Muscle layer of colon (tissue), 2 donors: ENCODE measurements around the gene LYST.
"Not testable (repeated sequence)": the region's sequence is repeated elsewhere in the genome, so short reads cannot be mapped to it uniquely, and the experiment has no call there.

ENCODE experiments used
- H3K27ac ChIP-seq: one replicate; pipeline ENCODE4 v1.7.0; 2013; ENCODE audit warnings: low read depth, mild to moderate bottlenecking, low read length, moderate library complexity
- H3K27me3 ChIP-seq, 2 donors: one replicate each; pipeline ENCODE4 v1.7.0; 2013; ENCODE audit warnings: low read length in 2 of 2, mild to moderate bottlenecking in 2 of 2; ENCODE audit not compliant: insufficient read depth in 2 of 2, control insufficient read depth in 1 of 2
- H3K36me3 ChIP-seq: one replicate; pipeline ENCODE4 v1.7.0; 2013; ENCODE audit warnings: mild to moderate bottlenecking, low read length; ENCODE audit not compliant: insufficient read depth
- H3K4me1 ChIP-seq: one replicate; pipeline ENCODE4 v1.7.0; 2013; ENCODE audit warnings: mild to moderate bottlenecking, low read length; ENCODE audit not compliant: insufficient read depth
- H3K4me3 ChIP-seq, 2 donors: one replicate each; pipeline ENCODE4 v1.7.0; 2013; ENCODE audit warnings: low read length in 2 of 2, low read depth in 1 of 2, mild to moderate bottlenecking in 1 of 2, moderate library complexity in 1 of 2
- H3K9ac ChIP-seq: one replicate; pipeline ENCODE4 v1.7.0; 2013; ENCODE audit warnings: low read length
- H3K9me3 ChIP-seq: one replicate; pipeline ENCODE4 v1.7.0; 2013; ENCODE audit warnings: mild to moderate bottlenecking, low read length
- donor health status: abdominal sarcoma.
- donor health status: Adenocarcinoma of cecum.

The LYST gene

DNA sequence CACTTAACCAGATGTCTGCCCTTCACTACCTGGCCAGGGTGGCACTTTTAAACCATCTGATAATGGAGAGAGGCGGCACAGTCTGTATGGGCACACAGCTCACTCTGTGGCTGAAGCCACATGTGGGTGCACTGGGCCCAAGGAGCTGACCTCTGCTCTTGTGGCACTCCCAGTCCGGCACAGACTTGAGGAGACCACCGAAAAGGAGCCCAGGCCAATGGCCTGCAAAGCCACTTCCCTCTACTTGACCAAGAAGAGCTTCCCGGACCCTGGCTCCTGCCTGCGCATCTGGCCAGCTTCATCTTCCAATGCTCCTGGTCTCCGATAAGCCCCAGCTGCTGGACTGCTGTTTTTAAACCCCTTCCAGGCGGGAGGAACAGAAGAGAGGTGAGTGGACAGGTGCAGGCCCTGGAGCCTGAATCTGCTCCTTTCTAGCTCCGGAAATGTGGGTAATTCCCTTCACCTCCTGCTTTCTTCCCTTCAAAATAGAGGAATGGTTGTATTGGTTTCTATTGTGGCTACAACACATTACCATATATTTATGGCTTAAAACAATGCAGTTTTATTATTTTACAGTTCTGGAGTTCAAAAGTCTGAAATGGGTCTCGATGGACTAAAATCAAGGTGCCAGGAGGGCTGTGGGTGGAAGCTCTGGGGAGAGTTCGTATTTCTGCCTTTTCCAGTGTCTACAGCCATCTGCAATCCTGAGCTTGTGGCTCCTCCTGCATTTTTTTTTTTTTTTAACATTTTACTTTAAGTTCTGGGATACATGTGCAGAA, 228.8 kb downstream of the LYST start:
- Histone ChIP-seq H3K9me3 (no peaks in the 10 kb centered on the region), H3K36me3 (no peaks in the 10 kb centered on the region), H3K9ac (no peak overlapping the region), H3K4me3 (no peak overlapping the region), H3K27me3 (no peaks in the 10 kb centered on the region), H3K27ac (no peak overlapping the region), H3K4me1 (no peaks in the 10 kb centered on the region)

DNA sequence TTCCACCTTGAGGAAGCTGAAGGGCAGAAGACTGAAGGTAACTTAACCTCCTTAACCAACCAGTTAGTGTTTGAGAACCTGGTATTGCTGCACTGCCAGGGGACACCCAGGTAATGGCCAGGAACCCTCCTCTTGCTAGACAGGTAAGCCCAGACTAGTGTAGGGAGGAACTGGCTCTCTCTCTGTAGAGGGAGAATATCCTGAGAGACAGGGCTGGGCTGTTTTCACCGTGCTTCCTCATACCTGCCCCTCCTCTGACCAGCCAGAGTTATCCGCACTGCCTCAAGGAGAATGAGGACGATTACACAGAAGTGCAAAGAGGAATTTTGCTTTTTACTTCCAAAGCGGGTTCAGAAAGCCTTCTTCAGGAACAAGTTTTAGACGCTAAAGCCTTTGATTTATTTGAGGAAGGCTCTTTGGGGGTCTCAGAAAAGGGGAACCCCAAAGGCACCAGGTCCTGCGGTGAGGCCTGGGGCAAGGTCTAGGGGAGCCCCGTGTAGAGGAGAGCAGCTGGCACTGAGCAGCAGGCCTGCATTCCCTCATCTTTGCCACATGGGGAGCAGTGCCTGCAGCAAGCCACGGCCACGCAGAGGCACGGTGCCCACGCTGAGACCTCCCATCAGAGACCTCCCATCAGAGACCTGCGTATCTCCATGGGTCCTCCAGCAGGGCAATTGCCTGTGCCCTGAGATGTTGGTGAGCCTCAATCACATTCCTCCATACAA, 230.6 kb downstream of the LYST start:
- Histone ChIP-seq H3K27ac (no peak overlapping the region), H3K4me3 (no peak overlapping the region), H3K36me3 (no peaks in the 10 kb centered on the region), H3K4me1 (no peaks in the 10 kb centered on the region), H3K9ac (no peak overlapping the region), H3K27me3 (no peaks in the 10 kb centered on the region), H3K9me3 (no peaks in the 10 kb centered on the region)

DNA sequence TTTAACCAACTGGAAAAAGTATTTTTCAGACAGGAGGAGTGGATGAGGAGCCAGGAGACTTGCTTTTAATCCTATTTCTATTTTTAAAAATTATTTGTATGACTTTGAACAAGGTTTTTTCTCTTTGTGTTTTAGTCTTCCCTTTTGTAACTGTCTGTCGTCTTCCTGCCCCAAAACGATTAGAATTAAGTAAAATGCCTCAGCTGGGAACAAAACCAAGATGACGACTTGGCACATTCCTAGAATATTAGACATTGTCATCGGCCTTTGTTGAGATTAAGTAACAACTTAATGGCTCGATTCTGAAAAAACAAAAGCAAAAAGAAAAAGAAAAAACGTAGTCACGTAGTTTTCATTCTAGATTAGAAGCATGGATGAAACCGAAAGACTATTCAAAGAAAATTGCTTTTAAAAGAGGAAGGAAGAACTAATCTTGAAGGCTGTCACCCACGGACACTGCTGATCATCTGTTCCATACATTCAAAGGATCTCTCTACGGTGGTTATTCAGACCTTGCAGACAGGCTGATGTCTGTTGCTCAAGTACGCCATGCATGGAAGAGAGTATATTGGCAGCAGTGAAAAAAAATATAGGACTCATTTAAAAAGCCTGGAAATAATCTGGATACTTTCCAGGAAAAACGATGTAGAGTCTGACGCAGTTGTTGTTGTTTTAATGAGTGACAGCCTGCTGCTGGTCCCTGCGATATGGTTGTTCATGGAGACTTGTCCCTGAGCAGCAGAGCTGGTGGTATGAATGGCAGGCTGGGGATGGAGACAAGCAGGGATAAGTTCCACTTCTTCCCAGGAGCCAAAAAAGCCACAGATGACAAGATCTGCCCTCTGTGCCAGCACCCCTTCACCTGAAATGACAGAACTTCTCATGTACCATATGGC, 234.0 kb downstream of the LYST start:
- Histone ChIP-seq H3K9ac (no peak overlapping the region), H3K27ac (no peak overlapping the region)

DNA sequence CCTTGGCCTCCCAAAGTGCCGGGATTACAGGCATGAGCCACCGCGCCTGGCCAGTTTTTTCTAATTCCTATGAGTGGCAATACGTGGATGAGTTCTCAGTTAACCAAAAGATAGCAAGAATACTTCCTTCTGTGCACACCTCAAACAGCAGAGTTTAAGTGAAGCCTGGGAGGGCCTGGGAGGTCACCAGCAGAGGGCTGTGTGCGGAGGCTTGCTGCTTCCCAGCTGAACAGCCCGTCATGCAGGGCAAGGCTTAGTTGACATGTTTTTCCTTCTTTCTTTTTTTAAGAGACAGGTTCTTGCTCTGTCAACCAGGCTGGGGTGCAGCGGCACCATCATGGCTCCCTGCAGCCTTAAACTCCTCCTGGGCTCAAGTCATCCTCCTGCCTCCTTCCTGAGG, 234.9 kb downstream of the LYST start:
- Histone ChIP-seq H3K36me3 (no peaks in the 10 kb centered on the region), H3K4me1 (no peaks in the 10 kb centered on the region), H3K4me3 (no peak overlapping the region), H3K27me3 (no peaks in the 10 kb centered on the region), H3K27ac (no peak overlapping the region), H3K9me3 (no peaks in the 10 kb centered on the region), H3K9ac (no peak overlapping the region)

More for the DNA sequence above, 234.0 kb downstream of the LYST start:
- H3K9me3 ChIP-seq: no peaks in the 10 kb centered on the region
- no peaks in the 10 kb centered on the region for H3K36me3 ChIP-seq
- no peaks in the 10 kb centered on the region for H3K4me1 ChIP-seq
- no peaks in the 10 kb centered on the region for H3K27me3 ChIP-seq
- H3K4me3 ChIP-seq: no peak overlapping the region

DNA sequence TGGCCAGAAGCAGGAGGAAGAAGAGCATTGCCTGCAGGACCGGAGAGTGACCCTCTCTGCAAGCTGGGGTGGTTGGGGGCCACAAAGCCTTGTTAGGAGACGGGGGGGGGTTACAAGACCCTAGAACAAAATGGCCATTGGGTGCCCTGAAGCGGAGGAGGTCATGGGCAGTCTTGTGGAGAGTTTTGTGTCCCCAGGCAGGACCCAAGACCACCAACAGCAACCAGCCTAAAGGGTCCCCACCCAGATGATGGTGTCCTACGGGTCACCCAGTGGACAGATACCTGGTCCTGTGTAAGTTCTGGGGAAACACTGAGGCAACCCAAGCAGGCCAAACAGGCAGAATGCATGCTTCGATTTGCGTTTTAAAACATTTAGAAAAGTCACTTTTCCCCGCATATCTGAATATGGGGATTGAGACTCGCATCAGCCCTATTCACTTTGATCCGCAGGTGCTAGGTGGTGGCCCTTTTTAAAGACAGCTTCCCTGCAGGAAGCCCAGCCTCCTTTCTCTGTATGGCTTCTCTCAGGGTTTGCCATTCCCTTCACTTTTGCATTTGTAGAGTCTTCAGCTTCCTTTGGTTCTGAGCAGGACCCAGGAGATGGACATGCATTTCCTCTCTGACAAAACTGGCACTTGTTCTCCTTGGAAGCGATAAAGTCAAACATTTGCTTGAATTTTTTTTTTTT, 238.2 kb downstream of the LYST start:
- Histone ChIP-seq H3K9ac (no peak overlapping the region), H3K4me1 (no peaks in the 10 kb centered on the region), H3K27ac (no peak overlapping the region), H3K27me3 (no peaks in the 10 kb centered on the region), H3K4me3 (no peak overlapping the region), H3K9me3 (no peaks in the 10 kb centered on the region), H3K36me3 (no peaks in the 10 kb centered on the region)

DNA sequence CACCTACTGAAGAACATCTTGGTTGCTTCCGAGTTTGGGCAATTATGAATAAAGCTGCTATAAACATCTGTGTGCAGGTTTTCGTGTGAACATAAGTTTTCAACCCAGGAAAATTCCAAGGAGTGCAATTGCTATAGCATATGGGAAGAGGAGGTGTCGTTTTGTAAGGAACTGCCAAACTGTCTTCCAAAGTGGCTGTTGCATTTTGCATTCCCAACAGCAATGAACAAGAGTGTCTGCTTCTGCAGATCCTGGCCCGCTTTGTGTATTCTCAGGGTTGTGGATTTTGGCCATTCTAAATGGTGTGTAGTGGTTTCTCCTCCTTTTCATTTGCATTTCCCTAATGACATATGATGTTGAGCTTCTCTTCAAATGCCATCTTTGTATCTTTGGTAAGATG, 240.9 kb downstream of the LYST start:
- H3K9me3 ChIP-seq: no peaks in the 10 kb centered on the region

DNA sequence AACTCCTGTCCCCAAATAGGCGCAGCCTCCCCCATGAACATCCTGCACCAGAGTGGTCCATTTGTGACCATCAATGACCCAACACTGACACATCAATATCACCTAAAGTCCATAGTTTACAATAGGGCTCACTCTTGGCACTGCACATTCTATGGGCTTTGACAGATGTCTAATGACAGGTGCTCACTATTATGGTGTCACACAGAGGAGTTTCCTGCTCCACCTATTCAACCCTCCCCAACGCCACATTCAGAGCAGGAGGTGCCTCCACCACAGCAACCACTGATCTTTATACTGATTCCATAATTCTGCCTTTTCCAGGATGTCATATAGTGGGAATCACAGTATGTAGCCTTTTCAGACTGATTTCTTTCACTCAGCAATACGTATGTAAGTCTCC, 241.4 kb downstream of the LYST start:
- Histone ChIP-seq H3K9ac (no peak overlapping the region), H3K9me3 (no peaks in the 10 kb centered on the region)

More for the DNA sequence above, 240.9 kb downstream of the LYST start:
- H3K36me3 ChIP-seq: no peaks in the 10 kb centered on the region
- no peak overlapping the region for H3K27ac ChIP-seq
- H3K27me3 ChIP-seq: no peaks in the 10 kb centered on the region
- H3K4me3 ChIP-seq: no peak overlapping the region
- H3K9ac ChIP-seq: no peak overlapping the region
- H3K4me1 ChIP-seq: no peaks in the 10 kb centered on the region

DNA sequence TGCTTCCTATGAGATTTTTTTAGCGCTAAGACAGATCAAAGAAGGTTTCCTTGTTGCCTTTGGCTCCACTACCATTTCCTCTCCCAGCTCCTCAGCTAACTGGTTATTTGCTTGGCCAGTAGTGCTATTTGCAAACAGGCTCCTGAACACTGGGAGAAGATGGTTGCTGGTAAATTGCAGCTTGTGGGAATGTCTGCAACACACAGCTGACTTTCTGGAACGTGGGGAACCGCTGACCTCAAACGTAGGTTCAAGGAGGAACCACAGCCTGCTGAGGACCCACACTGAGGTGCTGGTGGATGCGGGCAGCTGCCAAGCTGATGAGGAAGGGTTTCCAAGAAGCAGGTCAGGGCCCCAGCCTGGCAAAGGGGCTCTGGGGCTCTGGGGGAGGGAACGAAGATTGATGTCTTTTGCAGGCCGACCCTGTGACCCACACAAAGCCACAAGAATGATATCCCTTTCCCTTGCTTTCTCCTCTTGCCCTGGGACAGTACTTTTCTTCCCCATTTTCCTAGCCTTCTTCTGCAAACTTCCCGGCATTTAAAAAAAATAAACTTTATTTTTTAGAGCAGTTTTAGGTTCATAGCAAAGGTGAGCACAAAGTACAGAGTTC, 241.9 kb downstream of the LYST start:
- H3K36me3 ChIP-seq: no peaks in the 10 kb centered on the region
- no peaks in the 10 kb centered on the region for H3K9me3 ChIP-seq
- H3K4me1 ChIP-seq: no peaks in the 10 kb centered on the region
- H3K9ac ChIP-seq: no peak overlapping the region
- no peak overlapping the region for H3K4me3 ChIP-seq
- H3K27ac ChIP-seq: no peak overlapping the region
- H3K27me3 ChIP-seq: no peaks in the 10 kb centered on the region

More for the DNA sequence above, 241.4 kb downstream of the LYST start:
- H3K4me1 ChIP-seq: no peaks in the 10 kb centered on the region
- H3K27ac ChIP-seq: no peak overlapping the region
- H3K27me3 ChIP-seq: no peaks in the 10 kb centered on the region
- H3K36me3 ChIP-seq: no peaks in the 10 kb centered on the region
- no peak overlapping the region for H3K4me3 ChIP-seq

DNA sequence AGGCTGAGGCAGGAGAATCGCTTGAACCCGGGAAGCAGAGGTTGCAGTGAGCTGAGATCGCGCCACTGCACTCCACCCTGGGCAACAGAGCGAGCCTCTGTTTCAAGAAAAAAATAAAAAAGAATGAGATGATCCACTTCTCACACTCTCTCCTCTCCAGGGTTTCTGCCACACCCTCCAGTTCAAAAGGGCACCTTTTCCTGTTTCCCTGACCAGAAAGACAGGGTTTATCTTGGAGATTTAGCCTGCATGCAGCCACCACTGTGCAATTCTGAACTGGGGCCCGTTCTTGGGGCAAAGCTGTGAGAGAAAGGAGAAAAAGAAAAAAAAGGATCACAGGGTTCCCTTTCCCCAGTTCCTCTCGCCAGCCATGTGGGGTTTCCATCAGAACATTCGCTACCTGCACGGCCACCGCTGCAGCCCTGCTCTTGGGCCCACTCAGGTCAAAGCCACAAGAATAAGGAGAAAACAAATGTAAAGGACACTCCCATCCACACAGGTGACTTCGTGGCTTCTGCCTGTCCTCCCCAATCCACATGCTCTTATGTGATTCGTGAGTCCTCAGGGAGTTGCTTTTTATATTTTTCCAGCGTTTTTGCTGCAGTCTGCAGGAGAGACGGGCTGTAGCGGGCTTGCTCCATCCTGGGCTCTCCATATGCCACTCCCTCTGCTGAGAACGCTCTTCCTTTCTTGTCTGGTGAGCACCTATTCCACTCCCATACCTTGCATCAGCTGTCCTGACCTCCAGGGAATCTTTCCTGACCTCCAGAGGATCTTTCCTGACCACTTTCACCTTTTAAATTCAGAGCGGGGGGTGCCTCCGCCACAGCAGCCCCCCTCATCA, 243.5 kb downstream of the LYST start:
- Histone ChIP-seq H3K9ac (no peak overlapping the region), H3K27ac (no peak overlapping the region), H3K4me1 (no peaks in the 10 kb centered on the region), H3K36me3 (no peaks in the 10 kb centered on the region), H3K4me3 (no peak overlapping the region), H3K9me3 (no peaks in the 10 kb centered on the region), H3K27me3 (no peaks in the 10 kb centered on the region)

DNA sequence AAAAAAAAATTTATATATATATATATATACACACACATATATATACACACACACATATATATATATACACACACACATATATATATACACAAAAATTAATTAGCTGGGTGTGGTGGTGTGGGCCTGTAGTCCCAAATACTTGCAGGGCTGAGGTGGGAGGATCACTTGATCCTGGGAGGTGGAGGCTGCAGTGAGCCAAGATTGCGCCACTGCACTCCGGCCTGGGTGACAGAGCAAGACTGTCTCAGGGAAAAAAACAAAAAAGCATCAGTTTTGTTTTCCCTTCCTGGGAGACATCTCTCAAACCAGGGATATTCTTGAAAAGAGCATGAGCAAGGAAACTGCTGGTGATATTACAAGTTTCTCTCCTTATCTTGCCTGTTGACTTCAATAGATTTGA, 247.6 kb downstream of the LYST start:
- not testable (repeated sequence) for H3K4me3 ChIP-seq, H3K9me3 ChIP-seq, H3K36me3 ChIP-seq, H3K9ac ChIP-seq, H3K4me1 ChIP-seq, H3K27ac ChIP-seq, H3K27me3 ChIP-seq
